Measurements from ENCODE around the gene KDF1. TPM values are rescaled to one million over a fixed set of nuclear protein-coding genes. Genes with fewer than 3 reads are reported as not detected.

KDF1 gene
- total and polyA plus RNA-seq, 2 donors (not counting 1 experiment from before 2014, with no cell fraction given) = not detected

DNA sequence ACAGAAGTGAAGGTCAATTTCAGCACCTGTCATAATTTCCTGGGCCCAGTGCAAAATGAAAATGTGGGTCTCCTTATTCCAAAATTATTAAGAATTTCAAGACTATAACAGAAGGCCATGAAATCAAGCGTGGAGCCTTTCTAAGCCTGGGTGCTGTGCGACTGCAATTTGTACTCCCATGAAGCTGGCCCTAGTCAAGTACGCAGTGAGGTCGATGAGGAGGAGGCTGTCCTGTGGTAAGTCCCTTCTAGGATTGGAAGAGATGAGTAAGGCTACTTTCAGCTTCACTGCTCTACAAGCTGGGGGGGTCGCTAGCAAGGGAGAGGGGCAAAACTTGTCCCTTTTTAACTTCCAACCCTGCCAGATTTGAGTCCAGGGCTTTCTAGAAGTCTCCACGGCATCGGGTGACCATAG, 39.1 kb downstream of the KDF1 start:
- peak overlapping the region; percentile 82 for H3K4me2 ChIP-seq (ENCODE audit: extremely low read depth, insufficient read depth, low read length)
- no peaks in the 10 kb centered on the region for H3K9me3 ChIP-seq (ENCODE audit: control insufficient read depth, insufficient read depth, low read depth, low read length)
- H3K4me1 ChIP-seq (ENCODE audit: control insufficient read depth, extremely low read depth, insufficient read depth, low read length) = peaks cover 2% of the 10 kb centered on the region
- H3K27me3 ChIP-seq (ENCODE audit: control insufficient read depth, insufficient read depth, low read length) = no peaks in the 10 kb centered on the region
- peak overlapping the region; percentile 43 for H3K9ac ChIP-seq (ENCODE audit: insufficient read depth, low read length)
- peak overlapping the region; percentile 95 for H3K27ac ChIP-seq (ENCODE audit: insufficient read depth, low read length)
- peak overlapping the region; percentile 90 for H2AFZ ChIP-seq (ENCODE audit: low read length)
- no peak for TF ChIP-seq EZH2 (IDR thresholded peaks at IDR 0.05; ENCODE audit: low read length, missing control alignments)
- TF ChIP-seq, protein P1, sequence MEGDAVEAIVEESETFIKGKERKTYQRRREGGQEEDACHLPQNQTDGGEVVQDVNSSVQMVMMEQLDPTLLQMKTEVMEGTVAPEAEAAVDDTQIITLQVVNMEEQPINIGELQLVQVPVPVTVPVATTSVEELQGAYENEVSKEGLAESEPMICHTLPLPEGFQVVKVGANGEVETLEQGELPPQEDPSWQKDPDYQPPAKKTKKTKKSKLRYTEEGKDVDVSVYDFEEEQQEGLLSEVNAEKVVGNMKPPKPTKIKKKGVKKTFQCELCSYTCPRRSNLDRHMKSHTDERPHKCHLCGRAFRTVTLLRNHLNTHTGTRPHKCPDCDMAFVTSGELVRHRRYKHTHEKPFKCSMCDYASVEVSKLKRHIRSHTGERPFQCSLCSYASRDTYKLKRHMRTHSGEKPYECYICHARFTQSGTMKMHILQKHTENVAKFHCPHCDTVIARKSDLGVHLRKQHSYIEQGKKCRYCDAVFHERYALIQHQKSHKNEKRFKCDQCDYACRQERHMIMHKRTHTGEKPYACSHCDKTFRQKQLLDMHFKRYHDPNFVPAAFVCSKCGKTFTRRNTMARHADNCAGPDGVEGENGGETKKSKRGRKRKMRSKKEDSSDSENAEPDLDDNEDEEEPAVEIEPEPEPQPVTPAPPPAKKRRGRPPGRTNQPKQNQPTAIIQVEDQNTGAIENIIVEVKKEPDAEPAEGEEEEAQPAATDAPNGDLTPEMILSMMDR (conservative IDR thresholded peaks at IDR 0.05 in 1 of 2, IDR thresholded peaks at IDR 0.05 in 1 of 2; ENCODE audit: low read depth in 1 of 2, low read length in 2 of 2) = no peak
- peaks cover 31% of the 10 kb centered on the region for H3K79me2 ChIP-seq (ENCODE audit: control insufficient read depth, insufficient read depth, low read length)
- peaks cover 6% of the 10 kb centered on the region for H3K36me3 ChIP-seq (ENCODE audit: control insufficient read depth, insufficient read depth, low read length)
- peak overlapping the region in 3 of 4 experiments; percentile 33 to 95 (median 94) for H3K4me3 ChIP-seq (replicated peaks in 1 of 4; ENCODE audit: control extremely low read depth in 1 of 4, insufficient read depth in 1 of 4, low read depth in 3 of 4, low read length in 4 of 4)
- H4K20me1 ChIP-seq (ENCODE audit: control insufficient read depth, extremely low read depth, insufficient read depth, low read length) = peaks cover 2% of the 10 kb centered on the region
- no peak for DNase-seq (ENCODE audit: low read depth in 2 of 2)

DNA sequence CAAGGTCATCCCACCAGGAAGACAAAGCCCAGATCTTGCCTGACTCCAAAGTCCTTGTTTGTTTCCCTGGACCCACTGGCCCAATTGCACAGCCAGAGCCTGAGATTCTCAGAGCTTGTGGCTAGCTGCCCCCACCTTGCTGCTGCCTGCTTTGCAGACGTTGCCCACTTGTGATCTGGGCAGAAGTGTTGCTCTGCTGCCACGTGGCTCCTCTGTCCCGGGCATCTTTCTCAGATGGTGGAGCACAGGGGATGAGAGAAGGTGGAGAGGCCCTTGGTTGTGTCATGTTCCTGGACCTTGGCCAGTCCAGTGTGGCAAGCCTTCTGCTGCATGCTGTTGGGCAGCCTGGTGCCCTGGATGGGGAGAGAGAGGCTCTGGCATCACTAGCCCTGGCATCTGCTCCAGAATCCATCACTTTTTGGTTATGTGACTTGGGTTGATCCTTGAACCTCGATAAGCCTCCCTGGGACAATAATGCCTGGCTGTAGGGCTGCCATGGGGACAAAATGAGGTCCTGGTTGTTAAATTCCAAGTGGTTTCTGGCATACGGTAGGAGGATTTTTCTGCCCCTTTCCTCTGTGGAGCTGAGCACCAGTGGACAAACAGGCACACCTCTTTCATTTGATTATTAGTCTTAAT, 44.9 kb downstream of the KDF1 start:
- Histone ChIP-seq H3K4me1 (ENCODE audit: control insufficient read depth, extremely low read depth, insufficient read depth, low read length) (no peaks in the 10 kb centered on the region), H3K4me2 (ENCODE audit: extremely low read depth, insufficient read depth, low read length) (no peak overlapping the region), H3K27ac (ENCODE audit: insufficient read depth, low read length) (no peak overlapping the region), H3K4me3 (replicated peaks in 1 of 4; ENCODE audit: control extremely low read depth in 1 of 4, insufficient read depth in 1 of 4, low read depth in 3 of 4, low read length in 4 of 4) (no peak overlapping the region), H4K20me1 (ENCODE audit: control insufficient read depth, extremely low read depth, insufficient read depth, low read length) (no peaks in the 10 kb centered on the region), H3K79me2 (ENCODE audit: control insufficient read depth, insufficient read depth, low read length) (no peaks in the 10 kb centered on the region), H2AFZ (ENCODE audit: low read length) (no peak overlapping the region), H3K9ac (ENCODE audit: insufficient read depth, low read length) (no peak overlapping the region), H3K9me3 (ENCODE audit: control insufficient read depth, insufficient read depth, low read depth, low read length) (no peaks in the 10 kb centered on the region), H3K36me3 (ENCODE audit: control insufficient read depth, insufficient read depth, low read length) (no peaks in the 10 kb centered on the region), H3K27me3 (ENCODE audit: control insufficient read depth, insufficient read depth, low read length) (peaks cover 2% of the 10 kb centered on the region)
- TF ChIP-seq EZH2 (IDR thresholded peaks at IDR 0.05; ENCODE audit: low read length, missing control alignments) = no peak
- TF ChIP-seq, protein P1 (conservative IDR thresholded peaks at IDR 0.05 in 1 of 2, IDR thresholded peaks at IDR 0.05 in 1 of 2; ENCODE audit: low read depth in 1 of 2, low read length in 2 of 2) = no peak
- no peak for DNase-seq (ENCODE audit: low read depth in 2 of 2)

DNA sequence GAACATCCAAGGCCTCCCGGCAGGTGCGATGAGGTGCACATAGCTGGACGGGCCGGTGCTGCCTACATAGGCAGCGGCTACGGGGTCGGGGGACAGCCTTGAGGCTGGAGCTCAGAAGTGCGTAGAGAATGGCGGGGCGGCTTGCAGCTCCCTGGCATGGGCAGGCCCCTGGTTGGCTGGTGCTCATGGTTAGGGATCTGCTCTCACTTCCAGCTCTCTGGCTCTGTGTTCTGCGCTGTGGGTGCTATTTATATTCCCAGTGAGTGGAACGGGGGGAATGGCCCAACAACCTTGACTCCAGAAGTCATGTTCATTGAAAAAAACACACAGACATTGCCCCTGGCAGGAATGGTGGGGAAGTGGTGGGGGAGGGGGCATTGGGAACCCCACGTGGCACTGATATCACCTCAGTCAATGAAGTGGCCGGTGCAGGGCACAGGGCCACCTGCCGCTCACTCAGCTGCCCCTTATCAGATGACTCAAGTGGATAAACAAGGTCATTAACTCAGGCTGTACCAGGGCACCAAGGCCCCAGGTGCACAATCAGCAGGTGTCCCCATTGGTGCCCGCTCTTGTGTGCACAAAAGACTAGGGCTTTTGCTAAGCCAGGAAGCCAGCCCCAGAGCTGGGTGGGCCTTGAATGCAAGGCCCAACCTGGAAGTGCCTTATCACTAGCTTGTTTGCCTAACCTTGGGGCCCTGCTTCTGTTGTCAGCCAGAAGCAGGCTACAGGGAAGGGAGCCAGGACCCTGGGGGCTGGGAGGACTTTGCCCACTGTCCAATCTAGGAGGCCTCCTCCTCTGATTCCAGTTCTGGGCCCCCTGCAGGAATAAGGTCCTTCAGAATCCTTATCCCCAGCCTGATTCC, 46.3 kb downstream of the KDF1 start, which contains the start of gene NR0B2:
TSS of gene NR0B2 (minus strand) at position 222 of the 866 bp plus-strand sequence. CDS start at position 187, 35 bp downstream.
- no peak within 1 kb of the TSS for H3K27ac ChIP-seq (ENCODE audit: insufficient read depth, low read length)
- no peak within 1 kb of the TSS for H3K4me3 ChIP-seq (replicated peaks in 1 of 4; ENCODE audit: control extremely low read depth in 1 of 4, insufficient read depth in 1 of 4, low read depth in 3 of 4, low read length in 4 of 4)
- H3K79me2 ChIP-seq (ENCODE audit: control insufficient read depth, insufficient read depth, low read length) = no peaks in the 10 kb centered on the region
- DNase-seq (ENCODE audit: low read depth in 2 of 2) = no peak
- no peaks in the 10 kb centered on the region for H3K4me1 ChIP-seq (ENCODE audit: control insufficient read depth, extremely low read depth, insufficient read depth, low read length)
- no peaks in the 10 kb centered on the region for H3K36me3 ChIP-seq (ENCODE audit: control insufficient read depth, insufficient read depth, low read length)
- no peak for TF ChIP-seq EZH2 (IDR thresholded peaks at IDR 0.05; ENCODE audit: low read length, missing control alignments)
- TF ChIP-seq, protein P1 (conservative IDR thresholded peaks at IDR 0.05 in 1 of 2, IDR thresholded peaks at IDR 0.05 in 1 of 2; ENCODE audit: low read depth in 1 of 2, low read length in 2 of 2) = no peak
- no peak within 1 kb of the TSS for H2AFZ ChIP-seq (ENCODE audit: low read length)
- H3K27me3 ChIP-seq (ENCODE audit: control insufficient read depth, insufficient read depth, low read length) = peaks cover 5% of the 10 kb centered on the region
- H3K4me2 ChIP-seq (ENCODE audit: extremely low read depth, insufficient read depth, low read length) = no peak within 1 kb of the TSS
- H3K9me3 ChIP-seq (ENCODE audit: control insufficient read depth, insufficient read depth, low read depth, low read length) = no peaks in the 10 kb centered on the region
- H3K9ac ChIP-seq (ENCODE audit: insufficient read depth, low read length) = no peak within 1 kb of the TSS
- no peaks in the 10 kb centered on the region for H4K20me1 ChIP-seq (ENCODE audit: control insufficient read depth, extremely low read depth, insufficient read depth, low read length)

All from fibroblast of lung (primary cell).